ENCODE data around the gene JMJD1C.

JMJD1C gene

DNA sequence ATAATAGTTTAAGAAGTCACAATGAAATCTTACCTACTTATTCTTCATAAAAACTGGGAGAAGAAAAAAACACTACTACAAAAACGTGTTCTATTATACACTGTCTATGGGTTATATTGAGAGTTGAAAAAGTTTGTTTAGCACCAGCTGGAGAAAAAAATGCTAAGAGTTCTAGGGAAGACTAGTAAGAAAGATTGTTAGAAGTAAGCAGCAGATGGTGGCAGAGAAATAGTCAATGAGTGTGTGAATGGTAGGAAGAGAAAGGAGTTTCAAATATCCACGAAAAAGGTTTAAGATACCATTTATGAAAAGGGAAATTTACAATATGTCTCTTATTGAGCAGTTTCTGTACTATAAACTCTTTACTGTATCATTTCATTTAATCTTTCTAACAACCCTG is 208.0 kb downstream of the JMJD1C start:
- CTCF ChIA-PET: interaction anchor here (0.9 to 1.1 kb wide), 3 partner anchors 148 to 462 kb away, joined by 4 to 7 read pairs (median 6); no protein-coding TSS in a partner anchor
- POLR2A ChIA-PET: interaction anchor here (0.6 to 1.4 kb wide), 4 partner anchors 11 to 464 kb away, joined by 3 to 5 read pairs (median 4); no protein-coding TSS in a partner anchor
- H3K4me3 ChIP-seq (ENCODE audit: low read depth, low read length): no peak overlapping the region
- TF ChIP-seq, protein P1, sequence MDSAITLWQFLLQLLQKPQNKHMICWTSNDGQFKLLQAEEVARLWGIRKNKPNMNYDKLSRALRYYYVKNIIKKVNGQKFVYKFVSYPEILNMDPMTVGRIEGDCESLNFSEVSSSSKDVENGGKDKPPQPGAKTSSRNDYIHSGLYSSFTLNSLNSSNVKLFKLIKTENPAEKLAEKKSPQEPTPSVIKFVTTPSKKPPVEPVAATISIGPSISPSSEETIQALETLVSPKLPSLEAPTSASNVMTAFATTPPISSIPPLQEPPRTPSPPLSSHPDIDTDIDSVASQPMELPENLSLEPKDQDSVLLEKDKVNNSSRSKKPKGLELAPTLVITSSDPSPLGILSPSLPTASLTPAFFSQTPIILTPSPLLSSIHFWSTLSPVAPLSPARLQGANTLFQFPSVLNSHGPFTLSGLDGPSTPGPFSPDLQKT (IDR thresholded peaks at IDR 0.05; ENCODE audit: borderline replicate concordance, low read depth, low read length): no peak
- no peak for TF ChIP-seq SCRT1 (tag by site-specific recombination; IDR thresholded peaks at IDR 0.05; ENCODE audit: borderline replicate concordance)
- no peak for TF ChIP-seq ZFHX2 (tag by site-specific recombination; conservative IDR thresholded peaks at IDR 0.05)
- H3K36me3 ChIP-seq (ENCODE audit: control insufficient read depth in 2 of 2, insufficient read depth in 1 of 2, low read length in 2 of 2): peaks cover 0 to 2% of the 10 kb centered on the region in 2 experiments; a peak in 2 of 3 replicates
- peaks cover 4% of the 10 kb centered on the region for H3K4me1 ChIP-seq (ENCODE audit: control insufficient read depth, insufficient read depth, low read length)
- H3K27ac ChIP-seq (ENCODE audit: extremely low read depth, low read depth, low read length): no peak overlapping the region
- no peaks in the 10 kb centered on the region for H3K9me3 ChIP-seq (ENCODE audit: control insufficient read depth, insufficient read depth, low read depth, low read length)

DNA sequence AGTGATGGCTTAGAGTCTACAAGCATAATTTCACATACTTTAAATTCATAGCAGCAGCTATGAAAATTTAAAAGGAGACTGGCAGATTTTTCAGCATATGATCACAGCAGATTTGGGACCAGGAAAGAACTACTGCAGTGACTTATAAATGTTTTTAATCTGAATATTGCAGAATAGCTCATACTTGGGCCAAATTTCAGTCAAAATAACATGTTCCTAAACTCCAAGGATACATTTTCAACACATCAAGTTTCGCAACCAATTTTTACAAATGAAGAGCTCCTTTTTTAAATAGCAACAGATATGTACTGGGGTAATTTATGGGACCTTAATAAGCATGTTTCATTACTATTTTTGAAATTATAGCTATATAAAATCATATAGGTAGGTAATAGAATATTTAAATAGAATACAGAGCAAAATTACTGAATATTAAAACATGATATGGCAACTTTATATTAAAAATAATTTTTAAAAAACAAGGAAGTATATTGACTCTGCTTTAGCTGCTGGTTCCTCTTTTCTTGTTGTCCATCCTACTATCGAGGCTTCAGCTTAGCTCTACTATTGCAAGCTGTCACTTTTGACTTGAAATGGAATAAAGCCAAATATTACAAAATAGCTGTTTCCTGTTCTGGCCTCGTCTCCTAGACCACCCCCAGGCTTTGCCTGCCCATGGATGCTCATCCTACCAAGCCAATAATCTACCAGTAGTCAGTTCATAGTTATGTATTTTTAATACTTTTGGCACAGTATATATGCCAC is 209.6 kb downstream of the JMJD1C start:
- no peak overlapping the region for H3K27ac ChIP-seq (ENCODE audit: extremely low read depth, low read depth, low read length)
- H3K4me3 ChIP-seq (ENCODE audit: low read depth, low read length): no peak overlapping the region
- POLR2A ChIA-PET: interaction anchor here (1.4 kb wide), 1 partner anchor 13 kb away, joined by 5 read pairs; no protein-coding TSS in a partner anchor
- H3K4me1 ChIP-seq (ENCODE audit: control insufficient read depth, insufficient read depth, low read length): peaks cover 4% of the 10 kb centered on the region
- H3K9me3 ChIP-seq (ENCODE audit: control insufficient read depth, insufficient read depth, low read depth, low read length): no peaks in the 10 kb centered on the region
- H3K36me3 ChIP-seq (ENCODE audit: control insufficient read depth in 2 of 2, insufficient read depth in 1 of 2, low read length in 2 of 2): peaks cover 0 to 1% of the 10 kb centered on the region in 2 experiments; a peak in 2 of 3 replicates
- CTCF ChIA-PET: interaction anchor here (0.5 to 1.5 kb wide), 3 partner anchors 9 to 40 kb away, joined by 3 to 4 read pairs (median 4); no protein-coding TSS in a partner anchor
- no peak for TF ChIP-seq IKZF3 (tag by site-specific recombination; IDR thresholded peaks at IDR 0.05)
- TF ChIP-seq, protein P2, sequence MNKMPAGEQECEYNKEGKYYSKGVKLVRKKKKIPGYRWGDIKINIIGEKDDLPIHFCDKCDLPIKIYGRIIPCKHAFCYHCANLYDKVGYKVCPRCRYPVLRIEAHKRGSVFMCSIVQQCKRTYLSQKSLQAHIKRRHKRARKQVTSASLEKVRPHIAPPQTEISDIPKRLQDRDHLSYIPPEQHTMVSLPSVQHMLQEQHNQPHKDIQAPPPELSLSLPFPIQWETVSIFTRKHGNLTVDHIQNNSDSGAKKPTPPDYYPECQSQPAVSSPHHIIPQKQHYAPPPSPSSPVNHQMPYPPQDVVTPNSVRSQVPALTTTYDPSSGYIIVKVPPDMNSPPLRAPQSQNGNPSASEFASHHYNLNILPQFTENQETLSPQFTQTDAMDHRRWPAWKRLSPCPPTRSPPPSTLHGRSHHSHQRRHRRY (tag by site-specific recombination; IDR thresholded peaks at IDR 0.05): no peak
- no peak for TF ChIP-seq ZBTB20 (tag by site-specific recombination; IDR thresholded peaks at IDR 0.05)
- TF ChIP-seq, protein P3, sequence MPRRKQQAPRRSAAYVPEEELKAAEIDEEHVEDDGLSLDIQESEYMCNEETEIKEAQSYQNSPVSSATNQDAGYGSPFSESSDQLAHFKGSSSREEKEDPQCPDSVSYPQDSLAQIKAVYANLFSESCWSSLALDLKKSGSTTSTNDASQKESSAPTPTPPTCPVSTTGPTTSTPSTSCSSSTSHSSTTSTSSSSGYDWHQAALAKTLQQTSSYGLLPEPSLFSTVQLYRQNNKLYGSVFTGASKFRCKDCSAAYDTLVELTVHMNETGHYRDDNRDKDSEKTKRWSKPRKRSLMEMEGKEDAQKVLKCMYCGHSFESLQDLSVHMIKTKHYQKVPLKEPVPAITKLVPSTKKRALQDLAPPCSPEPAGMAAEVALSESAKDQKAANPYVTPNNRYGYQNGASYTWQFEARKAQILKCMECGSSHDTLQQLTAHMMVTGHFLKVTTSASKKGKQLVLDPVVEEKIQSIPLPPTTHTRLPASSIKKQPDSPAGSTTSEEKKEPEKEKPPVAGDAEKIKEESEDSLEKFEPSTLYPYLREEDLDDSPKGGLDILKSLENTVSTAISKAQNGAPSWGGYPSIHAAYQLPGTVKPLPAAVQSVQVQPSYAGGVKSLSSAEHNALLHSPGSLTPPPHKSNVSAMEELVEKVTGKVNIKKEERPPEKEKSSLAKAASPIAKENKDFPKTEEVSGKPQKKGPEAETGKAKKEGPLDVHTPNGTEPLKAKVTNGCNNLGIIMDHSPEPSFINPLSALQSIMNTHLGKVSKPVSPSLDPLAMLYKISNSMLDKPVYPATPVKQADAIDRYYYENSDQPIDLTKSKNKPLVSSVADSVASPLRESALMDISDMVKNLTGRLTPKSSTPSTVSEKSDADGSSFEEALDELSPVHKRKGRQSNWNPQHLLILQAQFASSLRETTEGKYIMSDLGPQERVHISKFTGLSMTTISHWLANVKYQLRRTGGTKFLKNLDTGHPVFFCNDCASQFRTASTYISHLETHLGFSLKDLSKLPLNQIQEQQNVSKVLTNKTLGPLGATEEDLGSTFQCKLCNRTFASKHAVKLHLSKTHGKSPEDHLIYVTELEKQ (tag by site-specific recombination; IDR thresholded peaks at IDR 0.05; ENCODE audit: borderline replicate concordance): no peak
- no peak for TF ChIP-seq ZNF837 (tag by site-specific recombination; IDR thresholded peaks at IDR 0.05)
- TF ChIP-seq ZNF19 (tag by site-specific recombination; IDR thresholded peaks at IDR 0.05; ENCODE audit: low read depth): no peak
- TF ChIP-seq ZNF366 (tag by site-specific recombination; conservative IDR thresholded peaks at IDR 0.05): no peak
- TF ChIP-seq WT1 (tag by site-specific recombination; IDR thresholded peaks at IDR 0.05): no peak
- no peak for TF ChIP-seq ZNF354C (tag by site-specific recombination; IDR thresholded peaks at IDR 0.05; ENCODE audit: borderline replicate concordance, low read depth)
- TF ChIP-seq ZNF140 (tag by site-specific recombination; IDR thresholded peaks at IDR 0.05): no peak
- TF ChIP-seq, protein P4, sequence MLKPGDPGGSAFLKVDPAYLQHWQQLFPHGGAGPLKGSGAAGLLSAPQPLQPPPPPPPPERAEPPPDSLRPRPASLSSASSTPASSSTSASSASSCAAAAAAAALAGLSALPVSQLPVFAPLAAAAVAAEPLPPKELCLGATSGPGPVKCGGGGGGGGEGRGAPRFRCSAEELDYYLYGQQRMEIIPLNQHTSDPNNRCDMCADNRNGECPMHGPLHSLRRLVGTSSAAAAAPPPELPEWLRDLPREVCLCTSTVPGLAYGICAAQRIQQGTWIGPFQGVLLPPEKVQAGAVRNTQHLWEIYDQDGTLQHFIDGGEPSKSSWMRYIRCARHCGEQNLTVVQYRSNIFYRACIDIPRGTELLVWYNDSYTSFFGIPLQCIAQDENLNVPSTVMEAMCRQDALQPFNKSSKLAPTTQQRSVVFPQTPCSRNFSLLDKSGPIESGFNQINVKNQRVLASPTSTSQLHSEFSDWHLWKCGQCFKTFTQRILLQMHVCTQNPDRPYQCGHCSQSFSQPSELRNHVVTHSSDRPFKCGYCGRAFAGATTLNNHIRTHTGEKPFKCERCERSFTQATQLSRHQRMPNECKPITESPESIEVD (tag by site-specific recombination; IDR thresholded peaks at IDR 0.05): no peak

Measured in HEK293 (cell line).